ENCODE results near the gene PLA2G4C. TPM values are rescaled to one million over a fixed set of nuclear protein-coding genes. Genes with fewer than 3 reads are reported as not detected.
"Not testable (repeated sequence)": the region's sequence is repeated elsewhere in the genome, so short reads cannot be mapped to it uniquely, and the experiment has no call there.

PLA2G4C gene
- total RNA-seq, 1 experiment from 2014 or later: 8.4 TPM

DNA sequence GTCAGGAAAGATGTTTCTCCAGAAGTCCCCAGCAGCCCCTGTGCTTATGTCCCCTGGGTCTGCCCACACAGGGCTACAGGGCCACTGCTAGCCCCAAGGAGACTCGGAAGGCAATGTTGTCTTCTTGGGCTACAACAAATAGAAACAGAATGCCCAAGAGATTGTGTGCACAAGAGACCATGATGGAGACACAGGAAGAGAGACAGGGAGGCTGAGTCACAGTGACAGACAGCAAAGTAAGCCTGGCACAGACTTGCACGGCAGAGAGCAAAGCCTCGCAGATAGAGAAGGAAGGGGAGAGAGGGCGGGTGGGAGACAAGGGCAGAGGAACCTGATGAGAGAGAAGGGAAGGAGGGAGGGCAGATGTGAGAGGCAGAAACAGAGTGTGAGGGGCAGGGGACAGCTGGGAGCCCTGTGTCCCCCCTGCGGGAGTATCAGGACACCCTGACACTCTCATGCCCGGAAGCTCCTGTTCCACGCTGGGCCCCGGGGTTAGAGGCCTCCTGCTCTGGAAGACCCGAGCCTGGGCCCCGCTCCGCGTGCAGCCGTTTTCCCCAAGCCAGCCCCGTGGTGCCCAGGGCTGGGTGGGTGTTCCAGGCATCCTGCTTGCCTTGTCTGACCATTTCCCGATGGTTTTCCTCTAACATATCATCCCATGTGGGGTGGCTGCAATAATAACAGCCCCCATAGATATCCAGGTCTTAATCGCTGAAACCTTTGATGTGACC lies 2.7 kb upstream of the PLA2G4C start:
- no peak for DNase-seq (ENCODE audit: low spot score)

DNA sequence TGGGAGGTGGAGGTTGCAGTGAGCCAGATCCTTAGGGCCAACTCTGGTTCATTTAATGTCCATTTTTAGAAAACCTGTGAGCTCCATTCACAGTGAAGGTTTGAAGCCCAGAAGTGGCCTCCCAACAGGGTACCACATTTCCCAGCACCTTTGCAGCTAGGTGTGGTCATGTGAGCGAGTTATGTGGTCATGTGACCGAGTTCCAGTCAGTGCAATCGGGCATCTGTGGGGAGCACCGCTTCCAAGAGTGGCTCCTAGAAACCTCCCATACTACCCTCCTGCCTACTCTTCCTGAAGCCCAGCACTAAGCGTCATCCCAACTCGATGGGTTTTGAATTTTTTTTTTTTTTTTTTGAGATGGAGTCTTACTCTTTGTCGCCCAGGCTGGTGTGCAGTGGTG lies 663 bp upstream of the PLA2G4C start:
- no peak for DNase-seq (ENCODE audit: low spot score)

DNA sequence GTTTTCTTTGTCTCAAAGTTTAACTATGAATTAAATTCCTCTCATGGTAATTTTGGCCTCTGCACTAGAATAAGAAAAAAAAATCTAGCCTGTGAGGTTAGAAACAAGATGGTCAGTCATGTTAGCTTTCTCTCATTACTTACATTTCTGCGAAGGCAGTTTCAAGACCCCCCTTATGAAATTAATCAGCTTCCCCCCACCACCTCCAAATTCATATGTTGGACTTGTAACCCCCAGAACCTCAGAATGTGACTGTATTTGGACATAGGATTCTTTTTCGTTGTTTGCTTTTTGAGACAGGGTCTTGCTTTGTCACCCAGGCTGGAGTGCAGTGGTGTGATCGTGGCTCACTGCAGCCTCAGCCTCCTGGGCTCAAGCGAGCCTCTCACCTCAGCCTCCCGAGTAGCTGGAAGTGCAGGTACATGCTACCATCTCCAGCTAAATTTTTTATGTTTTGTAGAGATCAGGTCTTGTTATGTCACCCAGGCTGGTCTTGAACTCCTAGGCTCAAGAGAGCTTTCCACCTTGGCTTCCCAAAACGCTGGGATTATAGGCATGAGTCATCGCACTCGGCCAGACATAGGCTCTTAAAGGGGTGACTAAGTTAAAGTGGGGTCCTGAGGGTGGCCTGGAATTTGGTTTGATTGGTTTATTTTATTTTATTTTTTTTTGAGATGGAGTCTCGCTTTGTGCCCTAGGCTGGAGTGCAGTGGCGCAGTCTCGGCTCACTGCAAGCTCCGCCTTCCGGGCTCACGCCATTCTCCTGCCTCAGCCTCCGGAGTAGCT lies 1.4 kb downstream of the PLA2G4C start:
- DNase-seq (ENCODE audit: low spot score): peak; percentile 29

DNA sequence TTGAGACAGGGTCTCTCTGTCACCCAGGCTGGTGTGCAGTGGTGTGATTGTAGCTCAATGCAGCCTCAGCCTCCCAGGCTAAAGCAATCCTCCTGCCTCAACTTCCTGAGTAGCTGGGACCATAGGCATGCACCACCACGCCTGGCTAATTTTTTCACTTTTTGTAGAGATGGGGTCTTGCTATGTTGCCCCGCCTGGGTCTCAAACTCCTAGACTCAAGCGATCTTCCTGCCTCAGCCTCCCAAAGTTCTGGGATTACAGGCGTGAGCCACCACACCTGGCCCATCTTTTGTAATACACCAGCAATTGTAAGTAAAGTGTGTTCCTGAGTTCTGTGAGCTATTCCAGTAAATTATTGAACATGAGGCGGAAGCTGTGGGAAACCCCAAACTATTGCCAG lies 6.7 kb downstream of the PLA2G4C start:
- no peak for DNase-seq (ENCODE audit: low spot score)

DNA sequence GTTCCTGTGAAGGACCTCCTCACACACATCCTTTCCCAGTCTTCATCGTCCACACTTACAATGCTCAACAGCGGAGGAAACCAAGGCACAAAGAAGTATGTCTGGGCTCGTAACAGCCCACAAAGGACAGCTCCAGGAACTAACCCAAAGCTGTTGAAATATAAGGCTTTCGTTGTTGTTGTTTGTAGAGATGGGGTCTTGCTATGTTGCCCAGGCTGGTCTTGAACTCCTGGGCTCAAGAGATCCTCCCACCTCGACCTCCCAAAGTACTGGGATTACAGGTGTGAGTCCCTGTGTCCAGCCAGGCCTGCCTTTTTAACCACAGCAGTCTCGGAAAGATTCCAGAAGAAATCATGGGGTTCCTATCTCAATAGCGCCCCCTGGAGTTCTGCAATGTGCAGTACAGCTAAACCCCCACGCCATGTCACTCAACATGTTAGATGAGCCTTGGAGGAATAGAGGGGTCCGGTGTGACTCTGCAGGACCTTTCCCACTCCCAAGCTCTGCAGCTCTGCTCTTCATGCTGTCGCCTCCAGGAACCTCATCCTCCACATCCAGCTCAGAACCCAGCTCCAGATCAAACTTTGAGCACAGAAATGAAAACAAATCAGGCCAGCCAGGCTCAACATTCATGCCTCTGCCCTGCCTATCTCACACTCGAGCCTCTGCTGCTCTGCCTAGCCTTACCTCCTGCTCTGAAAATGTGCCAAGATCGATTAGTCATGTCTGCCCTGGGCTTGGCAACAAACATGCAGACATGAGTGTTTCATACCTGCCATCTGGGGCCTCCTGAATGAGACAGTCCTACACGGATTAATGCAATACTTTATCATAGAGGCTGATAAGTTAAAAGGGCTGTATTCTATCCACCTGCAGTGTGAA lies 7.5 kb downstream of the PLA2G4C start:
- DNase-seq (ENCODE audit: low spot score): peak; percentile 21

DNA sequence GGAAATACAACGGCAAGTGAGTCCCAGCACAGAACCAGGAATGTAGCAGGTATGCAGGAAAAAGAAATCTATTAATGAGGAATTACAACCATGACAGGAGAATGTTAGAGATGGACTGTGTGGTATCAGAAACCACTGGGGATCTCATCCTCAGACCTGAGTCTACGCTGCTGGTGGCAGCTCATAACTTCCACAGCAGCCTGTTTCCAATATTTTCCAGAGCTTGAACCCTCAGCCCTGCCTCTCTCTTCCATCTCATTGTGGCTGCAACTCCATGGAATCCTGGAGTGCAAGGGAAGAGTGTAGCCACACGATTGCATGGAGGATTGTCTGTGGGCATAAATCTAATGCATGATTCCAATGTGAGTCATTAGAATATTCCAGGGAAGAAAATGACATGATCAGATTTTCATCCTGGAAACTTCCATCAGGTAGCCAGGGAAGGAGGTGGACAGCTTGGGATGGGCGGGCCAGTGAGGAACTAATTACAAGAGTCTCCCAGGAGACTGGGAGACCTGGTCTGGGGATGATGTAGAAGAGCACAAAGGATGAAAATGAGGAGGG lies 14.9 kb downstream of the PLA2G4C start:
- DNase-seq (ENCODE audit: low spot score): peak; percentile 1

DNA sequence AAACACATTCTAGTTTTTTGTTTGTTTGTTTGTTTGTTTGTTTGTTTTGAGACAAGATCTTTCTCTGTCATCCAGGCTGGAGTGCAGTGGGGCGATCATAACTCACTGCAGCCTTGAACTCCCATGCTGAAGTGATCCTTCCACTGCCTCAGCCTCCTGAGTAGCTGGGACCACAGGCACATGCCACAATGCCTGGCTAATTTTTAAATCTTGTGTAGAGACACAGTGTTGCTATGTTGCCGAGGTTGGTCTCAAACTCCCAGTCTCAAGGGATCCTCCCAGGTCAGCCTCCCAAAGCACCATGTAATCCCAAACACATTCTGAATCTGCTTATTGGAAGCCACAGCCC lies 15.8 kb downstream of the PLA2G4C start:
- no peak for DNase-seq (ENCODE audit: low spot score)

DNA sequence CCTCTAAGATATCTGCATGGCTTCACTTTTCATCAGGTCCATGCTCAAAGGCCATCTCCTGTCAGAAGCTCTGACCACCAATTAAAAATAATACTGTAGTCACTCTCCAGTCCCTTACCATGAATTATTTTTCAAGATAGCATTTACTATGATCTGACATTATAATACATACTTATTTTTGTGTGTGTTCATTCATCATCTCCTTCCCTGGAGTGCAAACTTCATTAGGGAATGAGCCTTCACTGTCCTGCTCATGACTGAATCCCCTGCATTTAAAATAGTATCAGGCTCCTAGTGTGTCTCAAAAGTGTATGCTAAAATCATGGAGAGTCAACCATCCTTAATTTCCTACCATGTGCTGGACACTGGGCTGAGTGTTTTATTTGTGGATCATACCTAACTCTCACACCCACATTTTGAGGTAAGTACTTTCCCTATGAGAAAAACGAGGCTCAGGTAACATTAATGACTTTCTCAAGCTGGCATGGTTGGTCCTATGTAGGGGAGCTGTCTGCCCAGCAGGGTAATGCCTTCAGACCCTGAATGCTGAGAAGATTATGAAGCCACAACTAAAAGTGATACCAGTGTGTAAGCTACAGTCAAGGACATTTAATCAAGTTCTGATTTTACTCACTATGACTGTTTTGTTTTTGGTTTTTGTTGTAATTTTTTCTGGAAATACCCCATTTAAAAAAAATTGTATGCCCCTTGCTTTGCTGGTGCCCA lies 16.3 kb downstream of the PLA2G4C start:
- no peak for DNase-seq (ENCODE audit: low spot score)

DNA sequence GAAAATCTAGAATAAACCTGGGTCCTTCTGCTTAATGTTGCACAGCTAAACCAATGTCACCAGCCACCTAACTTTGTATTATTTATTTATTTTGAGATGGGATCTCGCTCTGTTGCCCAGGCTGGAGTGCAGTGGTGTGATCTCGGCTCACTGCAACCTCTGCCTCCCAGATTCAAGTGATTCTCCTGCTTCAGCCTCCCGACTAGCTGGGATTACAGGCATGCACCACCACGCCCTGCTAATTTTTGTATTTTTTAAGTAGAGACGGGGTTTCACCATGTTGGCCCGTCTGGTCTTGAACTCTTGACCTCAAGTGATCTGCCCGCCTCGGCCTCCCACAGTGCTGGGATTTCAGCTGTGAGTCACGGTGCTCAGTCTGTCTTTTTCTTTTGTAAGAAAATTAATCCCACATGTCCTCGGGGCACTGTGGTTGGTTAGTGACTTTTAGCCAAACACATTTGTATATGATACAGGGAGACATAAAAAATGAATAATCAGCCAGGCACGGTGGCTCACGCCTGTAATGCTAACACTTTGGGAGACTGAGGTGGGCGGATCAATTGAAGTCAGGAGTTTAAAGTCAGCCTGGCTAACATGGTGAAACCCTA lies 19.4 kb downstream of the PLA2G4C start:
- DNase-seq (ENCODE audit: low spot score): peak; percentile 61

DNA sequence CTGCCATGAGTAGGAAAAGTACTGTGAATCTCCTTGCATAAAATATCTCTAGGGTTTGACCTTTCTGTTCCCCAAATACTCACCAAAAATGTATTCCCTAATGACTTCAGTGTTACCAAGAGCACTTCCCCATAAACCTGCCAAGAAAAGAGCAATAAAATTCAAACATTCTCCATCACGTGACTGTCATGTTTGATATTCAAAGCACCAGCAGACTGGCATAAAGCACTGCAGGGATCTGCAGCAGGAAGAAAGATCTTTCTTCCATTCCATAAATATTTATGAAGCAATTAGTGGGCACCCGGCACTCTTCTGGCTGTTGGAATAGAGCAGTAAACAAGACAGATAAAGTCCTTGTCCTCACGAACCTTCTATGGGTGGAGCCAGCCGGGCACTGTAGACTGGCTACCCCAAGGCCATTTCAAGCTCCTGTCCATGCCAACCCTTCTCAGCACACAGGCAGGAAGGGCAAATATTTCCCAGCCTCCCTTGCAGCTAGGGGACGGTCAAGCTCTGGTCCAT lies 20.3 kb downstream of the PLA2G4C start:
- DNase-seq (ENCODE audit: low spot score): peak; percentile 18

DNA sequence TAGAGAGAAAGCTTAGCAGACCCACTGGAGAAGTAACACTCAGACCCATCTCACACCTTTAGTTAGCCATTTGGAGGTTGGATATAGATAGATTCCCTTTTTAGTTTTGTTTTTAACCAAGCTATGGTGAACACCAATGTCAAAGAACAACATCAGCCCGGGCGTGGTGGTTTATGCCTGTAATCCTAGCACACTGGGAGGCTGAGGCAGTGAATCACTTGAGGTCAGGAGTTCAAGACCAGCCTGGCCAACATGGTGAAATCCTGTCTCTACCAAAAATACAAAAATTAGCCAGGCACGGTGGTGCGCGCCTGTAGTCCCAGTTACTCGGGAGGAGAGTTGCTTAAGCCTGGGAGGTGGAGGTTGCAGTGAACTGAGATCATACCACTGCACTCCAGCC lies 21.6 kb downstream of the PLA2G4C start:
- not testable (repeated sequence) for DNase-seq (ENCODE audit: low spot score)

DNA sequence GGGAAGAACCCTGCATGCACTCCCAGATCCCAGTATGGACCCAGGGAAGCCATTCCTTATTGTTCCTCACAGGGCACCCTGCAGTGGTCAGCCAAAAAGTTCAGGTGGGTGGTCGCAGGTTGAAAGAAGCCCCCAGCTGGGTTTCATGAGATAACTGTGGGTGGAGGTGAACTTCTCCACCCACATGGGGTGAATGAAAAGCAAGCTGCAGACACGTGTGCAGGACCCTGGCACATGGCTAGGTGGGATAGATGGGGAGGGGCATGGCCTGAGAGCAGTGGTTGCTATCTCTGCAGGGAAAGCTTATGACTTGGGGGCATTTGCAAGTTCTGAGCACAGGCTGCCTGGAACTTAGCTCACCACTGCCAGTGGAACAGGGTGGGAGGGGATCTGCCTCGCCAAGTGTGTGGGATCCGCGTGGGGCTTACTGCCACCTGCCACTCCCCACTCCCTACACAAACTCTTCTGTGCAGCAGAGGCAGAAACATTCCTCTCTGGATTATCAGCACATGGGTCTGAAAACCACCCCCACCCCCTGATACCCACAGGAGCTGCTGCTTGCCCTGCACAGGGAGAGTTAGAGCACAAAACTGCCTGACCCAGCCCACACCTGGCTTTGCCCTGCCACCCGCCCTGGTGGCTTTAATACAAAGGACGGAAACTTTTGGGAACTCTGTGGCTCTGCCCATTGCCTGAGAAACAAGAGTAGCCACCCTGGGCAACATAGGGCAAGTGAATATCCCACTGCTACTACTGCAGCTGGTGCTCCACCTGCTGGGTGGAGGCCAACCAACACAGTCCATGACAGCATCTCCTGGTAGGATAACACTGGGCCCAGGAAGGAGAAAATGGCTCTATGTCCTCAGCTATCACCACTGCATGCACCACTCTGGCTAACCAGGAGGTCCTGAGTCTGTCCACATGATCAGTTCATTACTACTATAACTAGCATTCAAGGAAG lies 24.4 kb downstream of the PLA2G4C start:
- no peak for DNase-seq (ENCODE audit: low spot score)

DNA sequence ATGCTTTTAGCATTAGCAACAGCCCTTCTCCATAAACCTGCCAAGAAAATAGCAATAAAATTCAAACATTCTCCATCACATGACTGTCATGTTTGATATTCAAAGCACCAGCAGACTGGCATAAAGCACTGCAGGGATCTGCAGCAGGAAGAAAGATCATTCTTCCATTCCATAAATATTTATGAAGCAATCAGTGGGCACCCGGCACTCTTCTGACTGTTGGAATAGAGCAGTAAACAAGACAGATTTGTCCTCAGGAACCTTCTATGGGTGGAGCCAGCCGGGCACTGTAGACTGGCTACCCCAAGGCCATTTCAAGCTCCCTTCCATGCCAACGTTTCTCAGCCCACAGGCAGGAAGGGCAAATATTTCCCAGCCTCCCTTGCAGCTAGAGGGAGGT lies 25.5 kb downstream of the PLA2G4C start:
- DNase-seq (ENCODE audit: low spot score): no peak

DNA sequence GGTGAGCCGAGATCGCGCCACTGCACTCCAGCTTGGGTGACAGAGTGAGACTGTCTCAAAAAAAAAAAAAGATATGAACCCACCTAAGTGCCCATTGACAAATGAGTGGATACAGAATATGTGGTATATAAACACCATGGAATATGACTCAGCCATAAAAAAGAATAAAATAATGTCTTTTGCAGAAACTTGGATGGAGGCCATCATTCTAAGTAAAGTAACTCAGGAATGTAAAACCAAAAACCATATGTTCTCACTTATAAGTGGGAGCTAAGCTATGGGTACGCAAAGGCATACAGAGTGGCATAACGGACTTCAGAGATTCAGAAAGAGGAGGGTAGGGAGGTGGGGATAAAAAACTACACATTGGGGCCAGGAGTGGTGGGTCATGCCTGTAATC lies 29.5 kb downstream of the PLA2G4C start:
- DNase-seq (ENCODE audit: low spot score): no peak

DNA sequence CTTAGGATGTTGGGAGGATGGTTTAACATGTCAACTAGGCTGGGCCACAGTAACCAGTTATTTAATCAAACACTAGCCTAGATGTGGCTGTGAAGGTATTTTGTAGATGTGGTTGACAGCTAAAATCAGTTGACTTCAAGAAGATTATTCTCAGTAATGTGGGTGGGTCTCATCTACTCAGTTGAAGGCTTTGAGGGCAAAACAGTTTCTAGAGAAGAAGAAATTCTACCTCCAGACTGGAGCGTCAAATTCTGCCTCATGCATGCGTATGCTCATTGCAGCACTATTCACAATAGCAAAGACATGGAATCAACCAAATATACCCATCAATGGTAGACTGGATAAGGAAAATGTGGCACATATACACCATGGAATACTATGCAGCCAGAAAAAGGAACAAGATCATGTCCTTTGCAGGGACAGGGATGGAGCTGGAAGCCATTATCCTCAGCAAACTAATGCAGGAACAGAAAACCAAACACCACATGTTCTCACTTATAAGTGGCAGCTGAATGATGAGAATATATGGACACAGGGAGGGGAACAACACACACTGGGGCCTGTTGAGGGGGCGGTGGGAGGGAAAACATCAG lies 40.3 kb downstream of the PLA2G4C start:
- not testable (repeated sequence) for DNase-seq (ENCODE audit: low spot score)

DNA sequence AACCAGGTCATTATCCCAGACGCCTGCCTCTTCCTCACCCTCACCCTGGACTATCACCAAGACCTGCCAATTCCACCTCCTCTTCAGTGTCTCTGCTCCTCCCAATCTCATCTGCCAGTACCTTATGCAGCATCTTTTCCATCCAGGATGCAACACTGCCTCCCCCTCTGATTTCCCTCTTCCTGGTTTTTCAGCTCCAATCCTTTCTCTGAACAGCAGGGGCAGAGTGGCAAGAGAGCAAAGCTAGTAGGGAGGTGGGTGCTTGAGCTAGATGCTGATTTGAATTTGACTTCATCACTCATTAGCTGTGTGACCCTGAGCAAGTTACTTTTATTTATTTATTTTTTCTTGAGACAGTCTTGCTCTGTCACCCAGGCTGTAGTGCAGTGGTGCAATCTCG lies 41.2 kb downstream of the PLA2G4C start:
- DNase-seq (ENCODE audit: low spot score): no peak

DNA sequence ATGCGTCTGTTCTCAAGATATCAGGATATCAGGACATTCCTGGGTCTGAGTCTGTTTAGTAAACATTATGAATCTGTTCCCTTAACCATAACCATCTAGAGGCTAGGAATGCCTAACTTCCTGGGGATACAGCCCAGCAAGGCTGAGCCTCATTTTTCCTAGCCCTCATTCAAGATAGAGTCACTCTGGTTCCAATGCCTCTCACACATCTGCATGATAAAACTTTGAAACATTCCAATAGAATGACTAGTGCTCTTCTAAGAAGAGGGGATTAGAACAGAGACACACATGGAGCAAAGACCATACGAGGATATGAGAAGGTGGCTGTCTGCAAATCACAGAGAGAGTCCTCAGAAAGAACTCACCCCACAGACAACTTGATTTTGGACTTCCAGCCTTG lies 46.1 kb downstream of the PLA2G4C start:
- DNase-seq (ENCODE audit: low spot score): no peak

DNA sequence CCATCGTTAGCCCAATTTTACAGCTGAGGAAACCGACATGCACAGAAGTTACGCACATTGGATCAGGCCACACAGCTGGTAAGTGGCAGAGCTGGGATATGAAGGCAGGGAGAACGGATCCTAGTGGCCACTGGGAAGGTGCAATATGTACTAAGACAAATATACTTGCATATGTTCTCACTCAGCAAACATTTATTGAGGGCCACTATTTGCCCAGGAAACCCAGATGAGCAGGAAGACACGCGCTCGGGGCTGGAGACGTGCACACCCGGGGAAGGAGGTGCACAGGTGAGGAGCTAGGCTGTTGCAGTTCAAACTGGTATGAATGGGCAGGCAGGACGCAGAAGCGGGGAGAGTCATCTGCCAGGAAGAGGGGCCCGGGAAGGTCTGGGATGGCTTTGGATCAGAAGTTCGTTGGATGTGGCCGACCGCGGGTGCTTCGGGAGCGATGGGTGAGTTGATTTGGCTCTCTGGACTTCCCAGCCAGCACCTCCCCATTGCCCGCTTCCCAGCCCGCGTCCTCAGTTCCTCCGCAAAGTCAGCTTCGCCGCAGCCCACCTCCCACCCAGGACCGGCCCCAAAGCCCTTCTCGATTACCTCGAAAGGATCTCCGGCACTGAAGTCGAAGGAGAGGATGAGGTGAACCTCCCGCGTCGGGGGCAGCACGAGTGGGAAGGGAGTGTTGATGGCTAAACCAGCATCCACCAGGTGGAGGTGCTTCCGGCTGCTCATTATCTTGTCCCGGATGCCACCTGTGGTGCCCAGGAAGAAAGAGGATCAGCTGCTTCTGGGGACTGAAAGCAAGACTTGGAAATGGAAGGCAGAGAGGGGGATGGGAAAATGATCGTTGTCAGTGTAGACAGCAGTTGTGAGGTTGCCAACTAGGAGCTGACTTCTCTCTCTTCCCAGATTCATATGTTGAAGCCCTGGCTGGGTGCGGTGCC lies 48.9 kb downstream of the PLA2G4C start:
- no peak for DNase-seq (ENCODE audit: low spot score)

All from A172 (cell line).